Measurements from ENCODE around the gene HS3ST1.

DNA sequence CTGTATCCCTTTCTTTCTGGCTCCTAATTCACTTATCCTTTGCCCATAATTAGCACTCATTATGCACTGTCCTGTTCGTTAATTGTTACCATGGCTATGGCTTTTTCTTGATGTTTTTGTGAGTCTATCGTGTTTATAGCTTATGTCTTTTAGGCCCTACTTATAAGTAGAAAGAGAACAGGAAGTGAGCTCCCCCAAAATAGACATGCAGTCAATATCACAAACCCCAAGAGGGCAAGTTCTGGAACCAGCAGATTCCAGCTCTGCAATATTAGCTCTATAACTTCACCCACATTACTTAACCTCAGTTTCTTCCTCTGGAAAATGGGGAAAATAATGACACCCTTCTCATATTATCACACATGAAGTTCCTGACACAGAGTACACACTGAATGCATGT, 7.4 kb upstream of the HS3ST1 start:
- TF ChIP-seq, protein P1, sequence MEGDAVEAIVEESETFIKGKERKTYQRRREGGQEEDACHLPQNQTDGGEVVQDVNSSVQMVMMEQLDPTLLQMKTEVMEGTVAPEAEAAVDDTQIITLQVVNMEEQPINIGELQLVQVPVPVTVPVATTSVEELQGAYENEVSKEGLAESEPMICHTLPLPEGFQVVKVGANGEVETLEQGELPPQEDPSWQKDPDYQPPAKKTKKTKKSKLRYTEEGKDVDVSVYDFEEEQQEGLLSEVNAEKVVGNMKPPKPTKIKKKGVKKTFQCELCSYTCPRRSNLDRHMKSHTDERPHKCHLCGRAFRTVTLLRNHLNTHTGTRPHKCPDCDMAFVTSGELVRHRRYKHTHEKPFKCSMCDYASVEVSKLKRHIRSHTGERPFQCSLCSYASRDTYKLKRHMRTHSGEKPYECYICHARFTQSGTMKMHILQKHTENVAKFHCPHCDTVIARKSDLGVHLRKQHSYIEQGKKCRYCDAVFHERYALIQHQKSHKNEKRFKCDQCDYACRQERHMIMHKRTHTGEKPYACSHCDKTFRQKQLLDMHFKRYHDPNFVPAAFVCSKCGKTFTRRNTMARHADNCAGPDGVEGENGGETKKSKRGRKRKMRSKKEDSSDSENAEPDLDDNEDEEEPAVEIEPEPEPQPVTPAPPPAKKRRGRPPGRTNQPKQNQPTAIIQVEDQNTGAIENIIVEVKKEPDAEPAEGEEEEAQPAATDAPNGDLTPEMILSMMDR (IDR thresholded peaks at IDR 0.05): no peak
- no peak for TF ChIP-seq POLR2A (IDR thresholded peaks at IDR 0.05)
